ENCODE data around the gene ALCAM. TPM values are rescaled to one million over a fixed set of nuclear protein-coding genes. Genes with fewer than 3 reads are reported as not detected.
A peak's percentile ranks its signal among the peaks of the same experiment; 100 is the strongest.

Gene ALCAM
- 3.7 TPM for polyA plus RNA-seq (2012; ENCODE audit: insufficient read length, low read depth)

DNA sequence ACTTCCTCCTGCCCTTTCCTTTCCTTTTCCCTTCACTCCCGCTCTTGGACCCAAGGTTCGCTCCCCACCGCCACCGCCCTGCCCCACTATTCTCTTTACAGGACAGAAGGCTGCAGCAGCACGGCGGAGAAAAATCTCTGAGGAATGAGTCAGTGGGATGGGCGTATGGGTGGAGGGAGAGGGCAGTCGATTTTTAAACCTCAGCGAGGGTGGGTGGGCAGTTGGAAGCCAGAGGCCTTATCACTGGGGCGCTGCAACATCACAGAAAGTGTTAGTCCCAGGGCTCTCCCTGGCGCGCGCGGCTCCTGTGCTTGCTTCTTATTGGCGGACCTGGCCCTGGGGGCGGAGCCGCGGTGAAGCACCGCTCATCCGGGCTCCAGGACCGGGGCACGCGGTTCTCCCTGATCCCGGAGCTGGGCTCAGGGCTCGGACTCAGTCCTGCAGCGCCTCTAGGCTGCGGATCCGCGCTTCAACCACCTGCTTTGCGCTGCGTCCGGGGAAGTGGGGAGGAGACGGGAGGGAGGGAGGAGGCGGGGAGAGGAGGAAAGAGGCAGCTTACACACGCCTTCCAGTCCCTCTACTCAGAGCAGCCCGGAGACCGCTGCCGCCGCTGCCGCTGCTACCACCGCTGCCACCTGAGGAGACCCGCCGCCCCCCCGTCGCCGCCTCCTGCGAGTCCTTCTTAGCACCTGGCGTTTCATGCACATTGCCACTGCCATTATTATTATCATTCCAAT lies at the start of gene ALCAM:
Gene ALCAM, plus strand, starts transcription at position 584 of the 737 bp plus-strand sequence.
- TF ChIP-seq SIN3A (IDR thresholded peaks at IDR 0.05; ENCODE audit: borderline replicate concordance, insufficient read depth, low read length) (no peak), TAF1 (IDR thresholded peaks at IDR 0.05; ENCODE audit: borderline replicate concordance, insufficient read depth, low read length) (peak; percentile 43; the same call in 1 of the 2 replicates), REST (IDR thresholded peaks at IDR 0.05; ENCODE audit: insufficient read depth in 1 of 2, low read depth in 2 of 2, low read length in 2 of 2) (no peak), FOXP2 (optimal IDR thresholded peaks at IDR 0.05; ENCODE audit: borderline replicate concordance, extremely low read depth, extremely low read length, insufficient read depth) (peak; percentile 74)

GRCh38 chr3:105317841-105318240 lies 48.9 kb upstream of the ALCAM start:
- TF ChIP-seq SIN3A (IDR thresholded peaks at IDR 0.05; ENCODE audit: borderline replicate concordance, insufficient read depth, low read length) = no peak
- TF ChIP-seq REST (IDR thresholded peaks at IDR 0.05; ENCODE audit: insufficient read depth in 1 of 2, low read depth in 2 of 2, low read length in 2 of 2) = no peak
- no peak for TF ChIP-seq TAF1 (IDR thresholded peaks at IDR 0.05; ENCODE audit: borderline replicate concordance, insufficient read depth, low read length)
- TF ChIP-seq FOXP2 (optimal IDR thresholded peaks at IDR 0.05; ENCODE audit: borderline replicate concordance, extremely low read depth, extremely low read length, insufficient read depth) = no peak
- TF ChIP-seq POLR2AphosphoS5 (IDR thresholded peaks at IDR 0.05; ENCODE audit: low read depth, low read length) = no peak

- no peak for TF ChIP-seq FOXP2 (optimal IDR thresholded peaks at IDR 0.05; ENCODE audit: borderline replicate concordance, extremely low read depth, extremely low read length, insufficient read depth)
- no peak for TF ChIP-seq TAF1 (IDR thresholded peaks at IDR 0.05; ENCODE audit: borderline replicate concordance, insufficient read depth, low read length)
- TF ChIP-seq POLR2AphosphoS5 (IDR thresholded peaks at IDR 0.05; ENCODE audit: low read depth, low read length) = no peak
- no peak for TF ChIP-seq SIN3A (IDR thresholded peaks at IDR 0.05; ENCODE audit: borderline replicate concordance, insufficient read depth, low read length)
- no peak for TF ChIP-seq REST (IDR thresholded peaks at IDR 0.05; ENCODE audit: insufficient read depth in 1 of 2, low read depth in 2 of 2, low read length in 2 of 2)
These were observed 44.0 kb upstream of the ALCAM start for GRCh38 chr3:105322570-105323273.

DNA sequence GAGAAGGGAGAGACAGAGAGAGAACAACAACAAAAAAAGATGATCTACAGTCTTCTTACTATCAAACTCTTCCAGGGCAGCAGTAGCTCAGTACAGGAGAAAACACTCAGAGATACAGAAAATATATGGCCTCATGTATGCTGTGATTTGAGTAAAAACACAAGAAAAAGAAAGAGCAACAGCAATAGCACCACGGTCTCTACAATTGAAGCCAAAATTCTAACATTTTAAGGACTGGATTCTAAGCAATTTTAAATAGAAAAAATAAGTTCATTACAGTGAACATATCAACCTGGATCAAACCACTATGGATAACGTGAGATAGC lies 43.5 kb upstream of the ALCAM start:
- no peak for TF ChIP-seq REST (IDR thresholded peaks at IDR 0.05; ENCODE audit: insufficient read depth in 1 of 2, low read depth in 2 of 2, low read length in 2 of 2)
- no peak for TF ChIP-seq POLR2AphosphoS5 (IDR thresholded peaks at IDR 0.05; ENCODE audit: low read depth, low read length)
- no peak for TF ChIP-seq FOXP2 (optimal IDR thresholded peaks at IDR 0.05; ENCODE audit: borderline replicate concordance, extremely low read depth, extremely low read length, insufficient read depth)
- no peak for TF ChIP-seq TAF1 (IDR thresholded peaks at IDR 0.05; ENCODE audit: borderline replicate concordance, insufficient read depth, low read length)
- TF ChIP-seq SIN3A (IDR thresholded peaks at IDR 0.05; ENCODE audit: borderline replicate concordance, insufficient read depth, low read length) = no peak
